Hypothalamus (tissue), 51 donors: ENCODE measurements around the gene JADE1.

Experiments
- DNase-seq, 51 donors: peaks; one replicate each; lab custom pipeline; 2025; lab: John Stamatoyannopoulos, UW

JADE1 gene

GRCh38 chr4:128868758-128869157, 59.3 kb downstream of the JADE1 start:
- DNase-seq: no peak

GRCh38 chr4:128869776-128870509, 60.4 kb downstream of the JADE1 start:
- no peak for DNase-seq

- DNase-seq: no peak
Observed at GRCh38 chr4:128871948-128872347, 62.4 kb downstream of the JADE1 start.

GRCh38 chr4:128876200-128876599, 66.7 kb downstream of the JADE1 start:
- no peak for DNase-seq

GRCh38 chr4:128877934-128878333, 68.4 kb downstream of the JADE1 start:
- no peak for DNase-seq

- DNase-seq: no peak
Observed at GRCh38 chr4:128879283-128879682, 69.8 kb downstream of the JADE1 start.

- DNase-seq: no peak
Observed at GRCh38 chr4:128879971-128880370, 70.5 kb downstream of the JADE1 start.

- DNase-seq: no peak
Observed at GRCh38 chr4:128880662-128881061, 71.2 kb downstream of the JADE1 start.

GRCh38 chr4:128904821-128905220, 95.3 kb downstream of the JADE1 start:
- DNase-seq: no peak

- no peak for DNase-seq
Observed at GRCh38 chr4:128906581-128906980, 97.1 kb downstream of the JADE1 start.

- DNase-seq: no peak
Observed at GRCh38 chr4:128907981-128908380, 98.5 kb downstream of the JADE1 start.

- DNase-seq: no peak
Observed at GRCh38 chr4:128908735-128909134, 99.2 kb downstream of the JADE1 start.

- no peak for DNase-seq
Observed at GRCh38 chr4:128913228-128913627, 103.7 kb downstream of the JADE1 start.

- DNase-seq: no peak
Observed at GRCh38 chr4:128915544-128915943, 106.0 kb downstream of the JADE1 start.

GRCh38 chr4:128916832-128917231, 107.3 kb downstream of the JADE1 start:
- peak in 21 of 51 donors; percentile 0 to 24 (median 5) for DNase-seq

GRCh38 chr4:128917781-128918180, 108.3 kb downstream of the JADE1 start:
- DNase-seq: no peak

- no peak for DNase-seq
Observed at GRCh38 chr4:128921954-128922353, 112.5 kb downstream of the JADE1 start.
